Adrenal gland (tissue), 5 donors: ENCODE results near the gene RPEL1.

Experiments
- POLR2A ChIP-seq, 2 donors: fragments of 450-650 bp; IDR thresholded peaks; one replicate each; pipeline ENCODE4 v1.6.1; 2017; ENCODE audit warnings: antibody characterized with exemption in 2 of 2, mild to moderate bottlenecking in 2 of 2, moderate library complexity in 1 of 2
- TF ChIP-seq, protein P1 (sequence below), 6 experiments: fragments of 450-650 bp in 4 of 6; fragments of 200-600 bp in 2 of 6; sonication (generic) in 1 of 6; IDR thresholded peaks; 1 replicate in 5 of 6; 2 replicates in 1 of 6; pipeline versions ENCODE4 v1.5.1 to v1.8.0; 2016 to 2021; ENCODE audit warnings: antibody characterized with exemption in 6 of 6, mild to moderate bottlenecking in 2 of 6, moderate library complexity in 1 of 6
- donor health status: DM: no; HTN: no; CAD: no.

- TF ChIP-seq, protein P1, sequence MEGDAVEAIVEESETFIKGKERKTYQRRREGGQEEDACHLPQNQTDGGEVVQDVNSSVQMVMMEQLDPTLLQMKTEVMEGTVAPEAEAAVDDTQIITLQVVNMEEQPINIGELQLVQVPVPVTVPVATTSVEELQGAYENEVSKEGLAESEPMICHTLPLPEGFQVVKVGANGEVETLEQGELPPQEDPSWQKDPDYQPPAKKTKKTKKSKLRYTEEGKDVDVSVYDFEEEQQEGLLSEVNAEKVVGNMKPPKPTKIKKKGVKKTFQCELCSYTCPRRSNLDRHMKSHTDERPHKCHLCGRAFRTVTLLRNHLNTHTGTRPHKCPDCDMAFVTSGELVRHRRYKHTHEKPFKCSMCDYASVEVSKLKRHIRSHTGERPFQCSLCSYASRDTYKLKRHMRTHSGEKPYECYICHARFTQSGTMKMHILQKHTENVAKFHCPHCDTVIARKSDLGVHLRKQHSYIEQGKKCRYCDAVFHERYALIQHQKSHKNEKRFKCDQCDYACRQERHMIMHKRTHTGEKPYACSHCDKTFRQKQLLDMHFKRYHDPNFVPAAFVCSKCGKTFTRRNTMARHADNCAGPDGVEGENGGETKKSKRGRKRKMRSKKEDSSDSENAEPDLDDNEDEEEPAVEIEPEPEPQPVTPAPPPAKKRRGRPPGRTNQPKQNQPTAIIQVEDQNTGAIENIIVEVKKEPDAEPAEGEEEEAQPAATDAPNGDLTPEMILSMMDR (IDR thresholded peaks at IDR 0.05) = no peak
- TF ChIP-seq POLR2A (IDR thresholded peaks at IDR 0.05) = no peak
Measured at GRCh38 chr10:103295374-103296015, 49.8 kb downstream of the RPEL1 start.
